HG02981 (cell line): Measurements from ENCODE around the gene RUSC1.

ENCODE experiments used
- ATAC-seq: cut with Tn5 transposase; IDR thresholded peaks from one replicate; pipeline ENCODE4 v1.9.1; 2021; ENCODE audit warnings: mild to moderate bottlenecking, moderate library complexity; ENCODE audit not compliant: unreplicated experiment

Gene RUSC1

DNA sequence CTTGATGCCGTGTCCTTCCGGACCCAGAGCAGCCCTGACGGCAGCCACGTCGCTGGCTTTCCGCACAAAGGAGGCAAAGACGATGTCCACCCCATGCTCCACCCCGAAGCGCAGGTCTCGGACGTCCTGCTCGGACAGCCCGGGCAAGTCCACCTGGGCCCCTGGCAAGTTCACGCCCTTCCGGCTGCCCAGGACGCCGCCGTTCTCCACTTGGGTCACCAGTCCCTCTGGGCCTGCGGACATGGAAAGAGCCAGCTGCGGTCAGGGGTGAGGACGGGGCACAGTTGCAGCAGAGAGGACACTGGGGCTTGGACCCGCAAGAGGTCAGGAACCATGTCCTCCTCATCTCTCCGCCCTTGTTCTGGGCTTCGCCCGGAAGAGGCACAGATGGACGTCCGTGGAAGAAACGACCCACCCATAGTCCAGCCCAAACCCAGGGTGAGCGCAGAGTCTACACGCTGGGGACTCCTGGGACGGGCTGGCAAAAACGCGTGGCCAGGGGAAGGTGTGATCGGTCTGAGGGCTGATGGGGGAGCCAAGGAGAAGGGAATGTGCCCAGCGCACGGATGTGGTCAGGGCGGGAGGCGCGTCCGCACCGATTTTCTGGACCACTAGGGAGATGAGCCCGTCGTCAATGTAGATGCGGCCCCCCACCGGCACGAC is 26.0 kb upstream of the RUSC1 start:
- no peak for ATAC-seq

DNA sequence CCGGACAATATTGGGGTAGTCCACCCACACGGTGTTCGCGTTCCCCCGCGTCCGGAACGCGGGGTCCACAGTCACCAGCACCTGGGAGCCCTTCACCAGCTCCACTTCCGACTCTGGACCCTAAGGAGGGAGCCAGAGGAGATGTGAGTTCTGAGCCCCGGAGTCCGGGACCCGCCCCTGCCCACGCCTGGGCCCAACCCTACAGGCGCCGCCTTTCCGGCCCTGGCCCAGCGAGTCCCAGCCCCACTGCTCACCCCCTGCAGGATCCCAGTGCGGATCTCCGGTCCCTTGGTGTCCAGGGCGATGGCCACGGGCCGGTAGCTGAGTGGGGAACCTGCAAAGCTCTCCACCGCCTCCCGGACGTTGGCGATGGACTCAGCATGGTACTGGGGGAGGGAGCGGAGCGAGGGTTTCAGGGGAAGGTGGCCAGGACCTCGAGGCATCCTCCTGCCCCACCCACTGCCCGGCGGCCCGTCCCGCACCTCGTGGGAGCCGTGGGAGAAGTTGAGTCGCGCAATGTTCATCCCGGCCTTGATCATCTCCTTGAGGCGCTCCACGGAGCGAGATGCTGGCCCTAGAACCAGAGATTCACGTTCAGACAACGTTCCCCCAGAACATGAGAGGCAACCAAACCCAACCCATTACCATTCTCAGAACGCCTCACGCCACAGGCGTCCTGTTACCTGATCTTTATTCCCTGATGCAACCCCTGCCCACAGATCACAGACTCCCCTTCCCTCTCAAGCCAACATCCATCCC is 25.3 kb upstream of the RUSC1 start:
- no peak for ATAC-seq

DNA sequence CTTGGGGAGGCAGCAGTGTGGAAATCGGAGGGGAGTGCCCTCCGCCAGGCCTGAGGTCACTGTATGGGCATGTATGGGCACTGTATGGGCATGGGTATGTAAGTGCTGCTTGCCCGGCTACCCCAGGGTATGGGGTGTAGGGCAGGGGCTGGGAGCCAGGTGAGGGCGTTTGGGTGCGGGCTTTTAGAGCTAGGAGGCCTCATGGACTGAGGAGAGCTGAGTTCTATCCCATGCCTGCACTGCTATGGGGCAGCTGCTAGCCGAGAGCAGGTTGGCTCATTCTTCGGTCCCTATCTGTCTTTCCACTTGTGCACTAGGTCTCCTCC is 24.8 kb upstream of the RUSC1 start:
- ATAC-seq, result no peak

DNA sequence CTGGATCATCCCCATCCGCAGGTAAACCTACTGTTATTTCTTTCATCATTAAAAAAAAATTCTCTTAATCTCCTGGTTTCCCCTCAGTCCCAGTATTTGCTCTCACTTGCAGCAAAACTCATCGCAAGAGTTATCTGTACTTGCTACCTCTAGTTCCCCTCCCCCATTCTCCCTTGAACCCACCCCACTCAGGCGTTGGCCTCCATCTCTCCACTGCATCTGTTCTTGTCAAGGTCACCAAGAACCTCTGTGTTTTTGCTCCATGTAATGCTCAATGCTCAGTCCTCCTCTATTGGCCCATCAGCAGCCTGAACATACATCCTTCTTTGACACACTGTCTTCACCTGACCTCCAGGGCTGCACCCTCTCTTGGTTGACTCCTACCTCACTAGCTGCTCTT is 24.0 kb upstream of the RUSC1 start:
- no peak for ATAC-seq

DNA sequence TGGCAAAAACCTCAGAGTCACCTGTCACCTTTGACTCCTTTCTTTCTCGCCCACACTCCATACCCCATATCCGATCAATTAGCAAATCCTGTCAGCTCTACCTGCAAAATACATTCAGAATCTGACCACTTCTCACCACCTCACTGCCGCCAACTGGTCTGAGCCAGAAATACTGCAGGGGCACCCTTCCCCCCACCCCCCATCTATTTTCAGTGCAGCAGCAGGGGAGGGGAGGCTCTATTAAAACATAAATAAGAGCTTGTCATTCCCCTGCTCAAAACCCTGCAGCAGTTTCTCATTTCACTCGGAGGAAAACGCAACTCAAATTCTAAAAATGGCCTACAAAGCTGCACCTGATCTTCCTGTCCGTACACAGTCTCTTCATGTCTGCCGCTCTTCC is 23.3 kb upstream of the RUSC1 start:
- no peak for ATAC-seq

DNA sequence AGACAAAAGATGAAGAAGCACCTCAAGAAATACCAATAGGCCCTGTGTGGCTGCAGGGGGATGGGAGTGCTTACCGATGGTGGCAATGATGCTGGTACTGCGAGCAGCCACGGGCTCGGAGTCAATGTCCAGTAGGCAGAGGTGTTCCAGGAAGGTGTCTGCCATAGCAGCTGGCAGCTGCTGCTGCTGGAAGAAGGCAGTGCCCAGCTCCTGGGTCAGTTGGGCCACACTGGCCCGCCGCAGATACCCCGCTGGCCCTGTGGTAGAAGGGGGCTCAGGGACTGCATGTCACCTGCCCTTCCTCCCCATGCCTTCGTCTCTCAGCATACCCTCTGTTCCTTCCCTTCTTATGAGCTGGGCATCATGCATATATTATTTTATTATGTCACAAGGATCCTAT is 20.7 kb upstream of the RUSC1 start:
- no peak for ATAC-seq

DNA sequence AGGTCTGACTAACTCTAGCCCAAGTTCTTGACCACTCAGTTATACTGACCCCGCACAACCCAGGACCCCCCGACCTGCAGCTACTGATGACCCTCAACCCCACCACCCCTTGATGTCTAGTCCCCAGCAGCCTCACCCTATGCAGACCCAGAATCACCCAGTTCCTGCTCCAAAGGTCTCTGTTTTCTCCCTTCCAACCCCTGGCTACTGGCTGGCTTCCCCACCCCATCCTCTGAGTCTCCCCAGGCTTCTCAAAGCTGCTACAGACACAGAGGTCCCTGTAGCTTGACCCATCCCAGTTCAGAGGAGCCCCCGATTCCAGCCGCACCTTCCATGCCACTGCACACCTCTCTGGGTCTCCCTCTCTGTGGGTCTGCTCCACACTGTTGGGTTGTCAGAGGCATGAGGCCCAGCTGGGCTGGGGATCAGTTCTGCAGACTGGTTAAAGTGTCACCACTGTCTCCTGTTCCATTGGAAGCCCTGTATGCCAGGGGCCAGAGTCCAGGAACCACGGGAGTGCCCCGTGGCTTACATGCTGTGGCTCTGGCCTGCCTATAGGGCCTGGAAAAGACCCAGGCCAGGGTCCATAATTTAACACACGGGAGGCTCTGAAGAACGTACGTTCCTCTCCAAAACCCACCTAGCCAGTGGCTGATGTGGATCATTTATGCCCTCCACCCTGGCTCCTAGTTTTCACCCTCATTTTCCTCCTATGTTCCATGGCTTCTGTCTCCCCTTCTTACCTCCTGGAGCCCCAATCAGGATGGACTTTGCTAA is 20.0 kb upstream of the RUSC1 start:
- no peak for ATAC-seq

DNA sequence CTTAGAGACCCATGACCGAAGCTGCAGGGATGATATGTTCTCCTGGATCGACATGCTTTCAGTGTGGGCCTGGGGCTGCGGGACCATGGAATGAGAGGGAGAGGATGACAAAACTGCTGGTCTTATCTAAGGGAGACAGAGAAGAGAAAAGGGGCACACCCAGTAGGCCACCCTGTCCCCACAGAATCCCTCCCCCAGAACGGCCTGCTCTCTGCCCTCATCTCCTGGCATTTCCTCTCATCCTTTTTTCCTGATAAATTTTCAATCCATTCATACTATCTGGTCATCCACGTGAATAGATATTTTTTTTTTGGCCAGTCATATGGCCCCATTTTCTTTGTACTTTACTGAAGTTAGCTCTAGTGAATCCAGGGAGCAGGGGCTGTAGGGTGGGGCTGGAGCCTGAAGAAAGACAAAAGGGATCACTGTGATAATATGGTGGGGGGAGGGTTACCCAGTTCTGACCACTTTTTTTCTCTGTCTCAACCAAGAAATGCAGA is 19.3 kb upstream of the RUSC1 start, which contains the start of gene PKLR:
PKLR (minus strand) TSS at position 97 of the 500 bp plus-strand sequence; CDS start at position 54, 43 bp downstream.
- ATAC-seq, result no peak

DNA sequence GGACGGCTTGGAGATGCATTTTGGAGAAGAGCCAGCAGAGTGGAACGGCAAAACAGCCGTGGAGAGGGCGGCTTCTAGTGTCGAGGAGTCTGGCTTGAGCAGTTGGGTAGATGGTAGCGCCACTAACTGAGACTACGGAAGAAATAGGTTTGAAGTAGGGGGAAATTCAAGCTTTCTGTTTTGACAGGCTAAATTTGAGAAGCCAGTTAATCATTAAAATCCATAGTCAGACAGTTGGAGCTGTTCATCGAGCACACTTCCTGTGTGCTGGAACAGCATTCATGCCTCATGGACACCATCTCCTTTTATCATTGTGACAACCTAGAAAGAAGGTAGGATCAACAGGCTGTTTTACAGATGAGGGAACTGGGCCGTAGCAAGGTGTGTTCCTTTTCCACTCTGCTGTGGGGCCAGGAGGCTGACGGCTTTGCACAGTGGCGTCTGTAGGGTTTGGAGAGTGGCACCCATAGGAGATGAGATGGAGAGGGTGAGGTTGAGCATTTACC is 16.1 kb upstream of the RUSC1 start:
- ATAC-seq, result no peak

DNA sequence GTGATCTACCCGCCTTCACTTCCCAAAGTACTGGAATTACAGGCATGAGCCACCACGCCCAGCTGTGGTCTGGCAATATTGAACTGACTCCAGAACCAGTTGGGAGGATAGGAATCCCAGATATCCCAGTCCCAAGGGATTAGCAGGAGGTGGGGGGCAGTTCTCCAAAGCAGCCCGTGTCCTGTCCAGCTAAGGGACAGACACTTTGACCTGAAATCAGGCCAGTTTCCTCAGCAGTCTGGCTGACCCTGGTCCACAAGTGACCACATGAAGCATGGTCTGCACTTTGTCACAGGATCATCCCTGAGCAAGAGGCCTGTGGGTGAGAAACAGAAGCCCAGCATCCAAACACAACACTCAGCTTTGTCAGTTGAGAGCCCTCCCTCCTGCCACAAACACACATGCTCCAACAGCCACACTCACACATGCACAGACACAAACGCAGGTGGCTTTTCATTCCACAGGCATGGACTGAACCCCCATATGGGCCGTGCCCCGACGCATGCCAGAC is 14.8 kb upstream of the RUSC1 start:
- ATAC-seq, result no peak

DNA sequence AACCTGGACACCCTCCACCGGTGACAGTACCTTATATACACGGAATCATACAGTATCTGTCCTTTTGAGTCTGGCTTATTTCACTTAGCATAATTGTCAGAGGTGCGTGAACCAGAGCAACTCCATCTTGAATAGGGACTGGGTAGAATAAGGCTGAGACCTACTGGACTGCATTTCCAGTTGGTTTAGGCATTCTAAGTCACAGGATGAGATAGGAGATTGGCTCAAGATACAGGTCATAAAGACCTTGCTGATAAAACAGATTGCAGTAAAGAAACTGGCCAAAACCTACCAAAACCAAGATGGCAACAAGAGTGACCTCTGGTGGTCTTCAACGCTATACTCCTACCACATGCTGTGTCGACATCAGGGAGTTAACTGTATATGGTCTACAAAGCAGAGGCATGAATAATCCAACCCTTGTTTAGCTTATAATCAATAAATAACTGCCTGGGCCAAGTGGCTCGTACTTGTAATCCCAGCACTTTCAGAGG is 13.4 kb upstream of the RUSC1 start:
- no peak for ATAC-seq

DNA sequence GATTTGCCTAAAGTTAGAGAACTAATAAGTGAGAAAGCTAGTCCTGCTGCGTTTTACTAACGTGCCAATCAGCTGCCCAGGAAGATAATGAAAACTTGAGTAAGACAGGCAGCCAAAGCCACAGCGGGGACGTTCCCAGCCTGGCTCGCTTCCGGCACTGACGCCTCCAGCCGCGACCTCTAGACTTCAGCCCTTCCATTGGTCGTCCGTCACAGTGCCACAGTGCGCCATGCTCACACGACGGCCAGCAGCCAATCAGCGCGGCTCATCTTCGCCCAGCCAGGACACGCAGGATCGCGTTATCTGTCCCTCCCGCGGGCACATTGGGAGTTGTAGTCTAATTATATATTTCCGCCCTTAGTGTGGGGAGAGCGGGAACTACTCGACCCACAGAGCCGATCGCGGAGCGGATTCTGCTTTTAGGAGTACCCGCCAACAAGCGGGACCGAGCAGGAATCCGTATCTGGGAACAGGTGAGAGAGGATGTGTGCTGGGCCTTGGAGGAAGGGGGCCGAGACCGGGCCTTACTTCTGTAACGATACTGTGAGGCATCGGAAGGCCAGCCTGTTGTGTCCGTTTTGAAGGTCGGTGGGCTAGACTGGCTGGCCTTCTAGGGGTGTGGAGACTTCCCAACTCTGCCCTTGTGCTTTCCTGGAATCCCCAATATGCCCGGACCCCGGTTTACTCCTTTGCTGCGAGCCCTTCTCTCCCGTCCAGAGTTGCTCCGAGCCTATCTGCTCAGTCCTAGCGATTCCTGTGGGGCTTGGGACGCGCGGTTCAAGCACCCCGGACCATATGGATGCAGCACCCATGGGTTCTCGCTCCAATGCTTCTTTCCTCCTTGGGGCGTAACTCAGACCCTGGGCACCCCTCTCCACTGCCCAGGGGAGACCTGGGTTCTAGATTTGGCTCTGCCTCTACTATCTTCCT is 11.9 kb upstream of the RUSC1 start, which contains the start of gene FDPS:
FDPS (plus strand) TSS at position 374 of the 930 bp plus-strand sequence. CDS start 924 bp downstream, outside the sequence.
- peak; percentile 91 for ATAC-seq

DNA sequence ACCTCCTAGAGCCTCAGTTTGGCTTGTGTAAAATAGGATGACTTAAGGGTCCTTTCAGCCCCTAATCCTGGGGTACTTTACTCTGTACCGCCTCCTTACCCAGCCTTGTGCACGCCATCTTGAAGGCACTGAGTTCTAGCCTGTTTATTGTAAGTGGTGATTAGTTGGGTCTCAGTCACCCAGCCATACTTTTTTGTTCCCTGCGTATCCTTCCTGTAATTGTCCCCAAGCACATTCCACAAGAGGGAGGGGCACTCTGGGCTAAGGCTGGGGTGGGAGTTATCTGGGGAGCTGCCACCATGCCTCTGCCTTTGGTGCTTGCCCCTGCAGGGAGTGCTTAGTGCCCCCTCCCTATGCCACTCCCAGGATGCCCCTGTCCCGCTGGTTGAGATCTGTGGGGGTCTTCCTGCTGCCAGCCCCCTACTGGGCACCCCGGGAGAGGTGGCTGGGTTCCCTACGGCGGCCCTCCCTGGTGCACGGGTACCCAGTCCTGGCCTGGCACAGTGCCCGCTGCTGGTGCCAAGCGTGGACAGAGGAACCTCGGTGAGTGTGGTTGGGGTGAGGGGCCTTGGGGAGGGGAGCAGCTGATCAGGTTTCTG is 11.2 kb upstream of the RUSC1 start:
- ATAC-seq, result no peak

DNA sequence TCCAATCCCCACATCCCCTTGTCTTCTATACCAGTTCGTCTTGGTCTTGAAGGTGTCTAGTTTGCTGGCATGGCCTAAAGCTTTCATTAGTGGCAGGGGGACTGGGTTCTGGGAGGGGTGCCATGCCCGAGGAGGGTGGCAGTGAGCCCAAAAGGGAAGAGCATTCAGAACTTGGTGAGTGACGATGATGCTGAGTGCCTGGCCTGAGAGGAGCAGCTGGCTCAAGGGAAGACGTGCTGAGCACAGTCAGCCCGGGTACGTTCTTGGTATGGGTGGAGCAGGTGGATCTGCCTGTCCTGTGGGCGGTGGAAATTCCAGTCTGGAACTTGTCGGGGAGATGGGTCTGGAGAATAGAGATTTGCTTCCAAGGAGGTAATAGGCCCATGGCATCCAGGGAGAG is 7.4 kb upstream of the RUSC1 start:
- ATAC-seq, result no peak

DNA sequence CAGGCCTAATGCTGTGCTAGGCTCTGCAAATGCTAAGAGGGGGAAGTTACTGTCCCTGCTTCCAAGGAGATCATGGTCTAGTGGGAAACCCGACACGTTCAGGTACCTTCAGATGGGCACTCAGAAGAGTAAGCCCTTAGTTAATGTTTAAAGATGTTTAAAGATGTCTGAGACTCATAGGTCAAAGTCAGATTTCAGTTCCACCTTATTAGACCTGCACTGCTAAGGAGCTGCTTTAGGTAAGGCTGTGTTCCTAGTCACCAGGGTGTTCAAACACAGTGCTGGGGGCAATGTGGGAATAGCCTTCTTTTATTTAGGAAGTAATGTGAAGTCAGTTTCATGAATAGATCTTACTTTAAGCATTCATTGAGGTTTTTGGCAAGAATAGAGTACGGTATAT is 3.8 kb upstream of the RUSC1 start:
- ATAC-seq, result no peak

DNA sequence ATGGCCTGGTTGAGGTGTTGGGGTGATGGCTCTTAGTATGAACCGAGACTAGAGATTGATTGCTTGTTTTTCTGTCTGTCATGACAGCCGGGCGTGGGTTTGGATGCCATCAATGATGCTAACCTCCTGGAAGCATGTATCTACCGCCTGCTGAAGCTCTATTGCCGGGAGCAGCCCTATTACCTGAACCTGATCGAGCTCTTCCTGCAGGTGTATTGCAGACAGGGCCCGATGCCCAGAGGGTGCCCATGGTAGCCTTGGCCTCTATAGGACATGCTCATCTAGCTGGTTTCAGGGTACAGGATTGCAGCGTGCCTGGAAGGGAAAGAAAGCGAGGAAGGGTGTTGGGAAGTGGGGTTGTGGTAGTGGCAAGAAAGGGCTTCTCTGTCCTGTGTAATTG is 2.6 kb upstream of the RUSC1 start:
- ATAC-seq, result no peak

DNA sequence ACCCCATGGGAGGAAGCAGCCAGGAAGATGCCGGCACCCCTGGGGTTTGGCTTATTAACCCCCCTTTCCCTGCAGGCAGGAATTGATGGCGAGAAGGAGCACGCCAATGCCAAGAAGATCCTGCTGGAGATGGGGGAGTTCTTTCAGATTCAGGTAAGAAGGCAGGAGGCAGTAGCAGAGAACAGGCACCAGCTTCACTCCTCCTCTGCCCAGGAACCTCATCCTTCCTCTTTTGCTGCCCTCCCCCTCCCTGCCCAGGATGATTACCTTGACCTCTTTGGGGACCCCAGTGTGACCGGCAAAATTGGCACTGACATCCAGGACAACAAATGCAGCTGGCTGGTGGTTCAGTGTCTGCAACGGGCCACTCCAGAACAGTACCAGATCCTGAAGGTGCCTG is 1.2 kb upstream of the RUSC1 start:
- ATAC-seq, result no peak

DNA sequence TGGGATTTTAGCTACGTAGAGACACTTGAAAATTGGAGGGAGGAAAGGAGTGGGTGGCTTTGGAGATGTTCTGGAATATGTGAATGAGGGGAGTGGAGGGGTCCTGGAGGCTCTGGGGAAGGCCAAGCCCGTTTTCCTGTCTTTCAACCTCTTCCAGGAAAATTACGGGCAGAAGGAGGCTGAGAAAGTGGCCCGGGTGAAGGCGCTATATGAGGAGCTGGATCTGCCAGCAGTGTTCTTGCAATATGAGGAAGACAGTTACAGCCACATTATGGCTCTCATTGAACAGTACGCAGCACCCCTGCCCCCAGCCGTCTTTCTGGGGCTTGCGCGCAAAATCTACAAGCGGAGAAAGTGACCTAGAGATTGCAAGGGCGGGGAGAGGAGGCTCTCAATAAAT is 442 bp upstream of the RUSC1 start:
- ATAC-seq, result no peak

DNA sequence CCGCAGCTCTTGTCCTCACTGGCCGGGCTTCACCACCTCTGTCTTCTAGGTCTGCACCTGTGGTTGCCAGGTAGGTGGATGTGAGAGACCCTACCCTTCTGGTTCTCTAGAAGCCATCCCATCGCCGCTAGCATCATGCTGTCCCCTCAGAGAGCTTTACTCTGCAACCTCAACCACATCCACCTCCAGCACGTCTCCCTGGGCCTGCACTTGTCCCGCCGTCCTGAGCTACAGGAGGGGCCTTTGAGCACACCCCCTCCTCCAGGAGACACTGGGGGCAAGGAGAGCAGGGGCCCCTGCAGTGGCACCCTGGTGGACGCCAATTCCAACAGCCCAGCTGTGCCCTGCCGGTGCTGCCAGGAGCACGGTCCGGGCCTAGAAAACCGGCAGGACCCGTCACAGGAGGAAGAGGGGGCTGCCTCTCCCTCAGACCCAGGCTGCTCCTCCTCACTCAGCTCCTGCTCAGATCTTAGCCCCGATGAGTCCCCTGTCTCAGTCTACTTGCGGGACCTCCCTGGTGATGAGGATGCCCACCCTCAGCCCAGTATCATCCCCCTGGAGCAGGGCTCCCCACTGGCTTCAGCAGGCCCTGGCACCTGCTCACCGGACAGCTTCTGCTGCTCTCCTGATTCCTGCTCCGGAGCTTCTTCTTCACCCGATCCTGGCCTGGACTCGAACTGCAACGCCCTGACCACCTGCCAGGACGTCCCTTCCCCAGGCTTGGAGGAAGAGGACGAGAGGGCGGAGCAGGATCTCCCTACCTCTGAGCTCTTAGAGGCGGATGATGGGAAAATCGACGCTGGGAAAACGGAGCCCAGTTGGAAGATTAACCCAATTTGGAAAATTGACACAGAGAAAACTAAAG is 1.2 kb downstream of the RUSC1 start:
- no peak for ATAC-seq
